OCI-M1 (cell line): ENCODE measurements around the gene PAPPA2.

ENCODE experiments used
- DNase-seq: peaks from one replicate; lab custom pipeline; 2025; lab: John Stamatoyannopoulos, UW

PAPPA2 gene

GRCh38 chr1:176766779-176767178 is 303.8 kb downstream of the PAPPA2 start:
- DNase-seq: no peak

GRCh38 chr1:176767714-176768136 is 304.8 kb downstream of the PAPPA2 start:
- no peak for DNase-seq

- no peak for DNase-seq
These were observed 305.6 kb downstream of the PAPPA2 start for GRCh38 chr1:176768532-176768931.

GRCh38 chr1:176770066-176770465 is 307.1 kb downstream of the PAPPA2 start:
- DNase-seq: no peak

GRCh38 chr1:176773038-176773437 is 310.1 kb downstream of the PAPPA2 start:
- DNase-seq: no peak

GRCh38 chr1:176774224-176774623 is 311.2 kb downstream of the PAPPA2 start:
- DNase-seq: no peak

- no peak for DNase-seq
These were observed 312.4 kb downstream of the PAPPA2 start for GRCh38 chr1:176775378-176775777.

GRCh38 chr1:176775996-176776395 is 313.0 kb downstream of the PAPPA2 start:
- DNase-seq: no peak

GRCh38 chr1:176778056-176778455 is 315.1 kb downstream of the PAPPA2 start:
- DNase-seq: no peak

GRCh38 chr1:176779992-176780328 is 317.0 kb downstream of the PAPPA2 start:
- no peak for DNase-seq

- peak; percentile 29 for DNase-seq
These were observed 320.3 kb downstream of the PAPPA2 start for GRCh38 chr1:176783309-176783708.

- DNase-seq: no peak
These were observed 322.1 kb downstream of the PAPPA2 start for GRCh38 chr1:176785056-176785455.

- peak; percentile 68 for DNase-seq
These were observed 322.8 kb downstream of the PAPPA2 start for GRCh38 chr1:176785791-176786190.

GRCh38 chr1:176786274-176786673 is 323.3 kb downstream of the PAPPA2 start:
- no peak for DNase-seq

- no peak for DNase-seq
These were observed 326.7 kb downstream of the PAPPA2 start for GRCh38 chr1:176789571-176790090.

GRCh38 chr1:176790786-176791185 is 327.8 kb downstream of the PAPPA2 start:
- no peak for DNase-seq

GRCh38 chr1:176791906-176792305 is 328.9 kb downstream of the PAPPA2 start:
- DNase-seq: no peak

GRCh38 chr1:176794897-176795508 is 332.0 kb downstream of the PAPPA2 start:
- peak; percentile 38 for DNase-seq

GRCh38 chr1:176795929-176796328 is 333.0 kb downstream of the PAPPA2 start:
- DNase-seq: peak; percentile 85

- no peak for DNase-seq
These were observed 333.6 kb downstream of the PAPPA2 start for GRCh38 chr1:176796583-176796982.

GRCh38 chr1:176799327-176799726 is 336.4 kb downstream of the PAPPA2 start:
- peak; percentile 72 for DNase-seq

- no peak for DNase-seq
These were observed 338.1 kb downstream of the PAPPA2 start for GRCh38 chr1:176800978-176801513.

GRCh38 chr1:176801514-176802020 is 338.6 kb downstream of the PAPPA2 start:
- DNase-seq: no peak

GRCh38 chr1:176802316-176802715 is 339.3 kb downstream of the PAPPA2 start:
- DNase-seq: no peak
